GM18498 (cell line): ENCODE results near the gene KRTAP5-5.

Source experiments
- ATAC-seq: cut with Tn5 transposase; IDR thresholded peaks from one replicate; pipeline ENCODE4 v1.9.1; 2021; ENCODE audit warnings: mild to moderate bottlenecking, moderate library complexity; ENCODE audit not compliant: unreplicated experiment

The KRTAP5-5 gene

DNA sequence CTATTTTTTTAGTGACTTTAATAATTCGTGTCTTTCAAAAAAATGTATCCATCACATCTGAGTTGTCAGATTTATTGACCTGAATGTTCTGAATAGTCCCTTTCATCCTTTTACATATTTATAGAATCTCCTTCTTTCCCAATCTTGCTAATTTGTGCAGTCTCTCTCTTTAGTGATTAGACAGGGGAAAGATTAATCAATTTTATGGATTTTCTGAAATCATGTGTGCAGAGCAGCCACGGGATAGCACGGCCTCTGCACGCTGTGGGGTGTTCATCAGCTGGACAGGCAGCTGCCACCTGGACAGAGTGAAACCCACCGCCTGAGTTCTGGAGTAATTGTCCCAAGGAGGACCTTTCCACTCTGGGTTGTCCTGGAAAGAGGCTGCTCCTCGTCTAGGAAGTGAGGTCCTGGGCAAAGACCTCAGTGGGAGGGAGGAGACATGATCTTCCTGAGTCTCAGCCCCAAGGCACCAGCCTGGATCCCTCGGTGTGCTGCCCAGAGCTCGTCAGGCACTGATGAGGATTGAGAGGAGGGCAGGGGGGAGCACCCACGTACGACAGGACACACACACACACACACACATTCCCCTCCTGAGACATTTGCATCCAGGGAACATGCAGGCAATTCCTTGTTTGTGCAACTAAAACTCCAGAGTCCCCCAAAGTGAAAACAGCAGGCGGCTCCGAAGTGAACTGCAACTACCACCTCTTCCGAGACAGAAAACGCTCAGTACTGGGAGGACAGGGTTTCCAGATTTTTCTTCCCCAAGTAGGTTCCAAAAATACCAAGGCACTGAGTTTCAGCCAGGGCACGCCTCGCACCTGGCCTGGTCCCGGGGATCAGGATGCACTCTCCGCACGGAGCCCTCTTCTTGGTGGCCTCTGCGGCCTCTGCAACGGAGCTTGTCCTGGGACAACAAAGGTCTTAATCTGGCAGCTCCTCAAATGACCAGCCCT lies 44.9 kb downstream of the KRTAP5-5 start:
- ATAC-seq, result no peak

DNA sequence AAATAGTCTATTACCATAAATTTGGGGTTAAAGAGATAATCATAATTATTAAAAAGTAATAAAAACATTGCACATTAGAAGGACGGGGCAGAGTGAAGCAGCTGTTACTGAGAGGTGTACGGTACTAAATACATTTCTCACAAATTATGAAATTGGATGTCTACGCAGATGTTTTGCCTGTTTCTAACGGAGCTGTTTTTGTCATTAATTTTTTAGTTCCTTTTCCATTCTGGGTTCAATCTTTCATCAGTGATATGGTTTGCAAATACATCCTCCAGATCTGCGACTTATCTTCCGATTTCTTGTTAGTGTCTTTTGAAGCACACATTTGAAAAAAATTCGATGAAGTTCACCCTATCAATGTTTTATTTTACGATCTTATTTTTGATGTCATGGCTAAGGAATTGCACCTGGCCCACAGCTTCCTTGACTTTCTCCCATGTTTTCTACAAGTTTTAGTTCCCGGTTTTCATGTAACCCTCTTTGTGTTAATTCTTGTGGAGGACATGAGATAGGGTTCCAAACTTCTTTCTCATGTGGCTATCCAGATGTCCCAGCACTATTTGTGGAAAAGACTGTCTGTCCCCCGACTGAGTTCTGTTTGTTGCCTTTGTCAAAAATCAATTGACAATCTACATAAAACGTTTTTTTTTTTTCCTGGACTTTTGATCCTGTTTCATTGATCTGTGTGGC lies 46.1 kb downstream of the KRTAP5-5 start:
- ATAC-seq, result no peak

DNA sequence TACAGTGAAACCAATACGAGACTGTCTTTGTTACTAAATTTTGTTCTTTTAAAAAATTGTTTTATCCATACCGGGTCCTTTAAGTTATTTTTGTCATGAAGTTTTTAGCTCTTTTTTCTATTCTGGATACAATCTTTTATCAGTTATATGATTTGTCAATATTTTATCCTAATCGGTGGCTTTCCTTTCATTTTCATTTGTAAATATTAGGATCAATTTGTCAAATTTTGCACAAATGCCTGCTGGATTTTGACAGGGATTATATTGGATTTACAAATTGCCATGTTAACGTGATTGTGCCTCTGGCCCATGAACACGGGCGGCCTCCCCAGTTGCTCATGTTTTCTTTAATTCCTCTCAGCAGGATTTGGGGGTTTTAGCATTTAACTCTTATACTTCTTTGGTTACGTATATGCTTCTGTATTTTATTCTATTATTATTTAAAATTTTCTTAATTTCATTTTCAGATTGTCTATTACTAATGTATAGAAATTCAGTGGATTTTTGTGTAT lies 46.7 kb downstream of the KRTAP5-5 start:
- no peak for ATAC-seq

DNA sequence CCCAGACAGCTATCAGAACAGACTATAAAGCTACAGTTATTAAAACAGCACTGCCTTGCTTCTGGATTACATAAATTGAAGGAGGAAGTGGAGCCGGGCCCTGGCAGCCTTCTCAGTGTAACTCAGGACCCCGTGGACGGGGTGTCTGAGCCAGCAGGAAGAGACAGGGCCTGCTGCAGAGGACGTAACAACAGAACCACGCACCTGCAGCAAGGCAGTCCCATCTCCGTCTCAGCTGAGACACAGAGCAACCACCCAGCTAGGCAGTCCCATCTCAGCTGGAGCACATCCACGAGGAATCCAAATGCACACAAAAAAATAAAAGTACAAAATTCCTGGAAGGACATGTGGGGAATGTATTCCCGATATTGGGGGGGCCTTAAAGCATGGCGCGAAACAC lies 50.3 kb downstream of the KRTAP5-5 start:
- ATAC-seq, result no peak
